SIG-M5 treated with dmso at 0.1 percent for 504 hours (cell line): ENCODE results near the gene MTCL1.

Source experiments
- DNase-seq: peaks from one replicate; lab custom pipeline; 2025; ENCODE audit not compliant: unreplicated experiment; lab: John Stamatoyannopoulos, UW

The MTCL1 gene

GRCh38 chr18:8788503-8789429 lies 83.4 kb downstream of the MTCL1 start:
- no peak for DNase-seq

GRCh38 chr18:8791171-8791651 lies 85.9 kb downstream of the MTCL1 start:
- no peak for DNase-seq

GRCh38 chr18:8792688-8793316 lies 87.4 kb downstream of the MTCL1 start:
- no peak for DNase-seq

GRCh38 chr18:8793445-8794155 lies 88.2 kb downstream of the MTCL1 start:
- DNase-seq, result no peak

GRCh38 chr18:8794156-8794933 lies 89.0 kb downstream of the MTCL1 start:
- no peak for DNase-seq

- no peak for DNase-seq
Observed at GRCh38 chr18:8794934-8795280, 89.6 kb downstream of the MTCL1 start.

- no peak for DNase-seq
Observed at GRCh38 chr18:8795586-8796325, 90.4 kb downstream of the MTCL1 start.

- no peak for DNase-seq
Observed at GRCh38 chr18:8797206-8797605, 91.8 kb downstream of the MTCL1 start.

GRCh38 chr18:8799001-8799400 lies 93.6 kb downstream of the MTCL1 start:
- DNase-seq, result no peak

- DNase-seq, result no peak
Observed at GRCh38 chr18:8799596-8800441, 94.5 kb downstream of the MTCL1 start.

GRCh38 chr18:8800445-8800844 lies 95.1 kb downstream of the MTCL1 start:
- DNase-seq, result no peak

- DNase-seq, result no peak
Observed at GRCh38 chr18:8800876-8801262, 95.5 kb downstream of the MTCL1 start.

GRCh38 chr18:8801263-8801901 lies 96.0 kb downstream of the MTCL1 start:
- no peak for DNase-seq

- no peak for DNase-seq
Observed at GRCh38 chr18:8802017-8802672, 96.8 kb downstream of the MTCL1 start.

- no peak for DNase-seq
Observed at GRCh38 chr18:8803063-8803795, 97.9 kb downstream of the MTCL1 start.

GRCh38 chr18:8803957-8804356 lies 98.6 kb downstream of the MTCL1 start:
- DNase-seq, result no peak

- DNase-seq, result no peak
Observed at GRCh38 chr18:8805552-8805951, 100.2 kb downstream of the MTCL1 start.
